ENCODE measurements around the gene PHF2.

The PHF2 gene

GRCh38 chr9:93644397-93645088 is 68.2 kb downstream of the PHF2 start:
- no peak overlapping the region for H3K4me3 ChIP-seq (ENCODE audit: low read depth, low read length)
- TF ChIP-seq, protein P1, sequence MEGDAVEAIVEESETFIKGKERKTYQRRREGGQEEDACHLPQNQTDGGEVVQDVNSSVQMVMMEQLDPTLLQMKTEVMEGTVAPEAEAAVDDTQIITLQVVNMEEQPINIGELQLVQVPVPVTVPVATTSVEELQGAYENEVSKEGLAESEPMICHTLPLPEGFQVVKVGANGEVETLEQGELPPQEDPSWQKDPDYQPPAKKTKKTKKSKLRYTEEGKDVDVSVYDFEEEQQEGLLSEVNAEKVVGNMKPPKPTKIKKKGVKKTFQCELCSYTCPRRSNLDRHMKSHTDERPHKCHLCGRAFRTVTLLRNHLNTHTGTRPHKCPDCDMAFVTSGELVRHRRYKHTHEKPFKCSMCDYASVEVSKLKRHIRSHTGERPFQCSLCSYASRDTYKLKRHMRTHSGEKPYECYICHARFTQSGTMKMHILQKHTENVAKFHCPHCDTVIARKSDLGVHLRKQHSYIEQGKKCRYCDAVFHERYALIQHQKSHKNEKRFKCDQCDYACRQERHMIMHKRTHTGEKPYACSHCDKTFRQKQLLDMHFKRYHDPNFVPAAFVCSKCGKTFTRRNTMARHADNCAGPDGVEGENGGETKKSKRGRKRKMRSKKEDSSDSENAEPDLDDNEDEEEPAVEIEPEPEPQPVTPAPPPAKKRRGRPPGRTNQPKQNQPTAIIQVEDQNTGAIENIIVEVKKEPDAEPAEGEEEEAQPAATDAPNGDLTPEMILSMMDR (IDR thresholded peaks at IDR 0.05; ENCODE audit: low read depth, low read length, missing control alignments) = no peak
- DNase-seq (ENCODE audit: low read depth) = no peak

DNA sequence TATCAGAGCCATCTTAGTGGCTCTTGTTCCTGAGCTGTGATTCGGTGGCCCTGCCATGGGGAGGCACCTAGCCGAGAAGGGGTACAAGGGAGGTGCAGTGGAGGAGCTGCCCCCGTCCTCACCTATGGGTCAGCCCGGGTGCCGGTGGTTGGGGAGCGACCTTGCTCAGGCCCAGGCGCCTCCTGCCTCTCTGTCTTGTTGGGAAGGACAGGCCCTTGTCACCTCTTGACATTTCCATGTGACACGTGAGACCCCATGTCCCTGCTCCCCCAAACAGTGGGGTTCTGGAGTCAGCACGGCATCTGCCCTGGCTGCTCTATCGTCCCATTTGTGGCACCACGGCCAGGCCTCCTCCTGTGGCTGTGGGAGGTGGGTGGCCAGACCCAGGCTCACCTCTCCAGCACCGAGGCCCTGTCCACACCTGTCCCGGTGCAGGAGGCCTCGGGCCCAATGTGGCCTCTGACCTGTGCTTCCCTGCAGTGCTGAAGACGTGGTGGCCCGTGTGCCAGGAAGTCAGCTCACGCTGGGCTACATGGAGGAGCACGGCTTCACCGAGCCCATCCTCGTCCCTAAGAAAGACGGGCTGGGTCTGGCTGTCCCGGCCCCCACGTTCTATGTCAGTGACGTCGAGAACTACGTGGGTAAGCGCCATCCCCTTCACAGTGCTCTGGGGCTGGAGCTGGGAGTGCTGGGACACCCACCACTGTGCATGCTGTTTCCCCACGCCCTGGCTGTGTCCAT is 68.9 kb downstream of the PHF2 start:
- TF ChIP-seq, protein P1 (IDR thresholded peaks at IDR 0.05; ENCODE audit: low read depth, low read length, missing control alignments) = no peak
- DNase-seq (ENCODE audit: low read depth) = no peak

DNA sequence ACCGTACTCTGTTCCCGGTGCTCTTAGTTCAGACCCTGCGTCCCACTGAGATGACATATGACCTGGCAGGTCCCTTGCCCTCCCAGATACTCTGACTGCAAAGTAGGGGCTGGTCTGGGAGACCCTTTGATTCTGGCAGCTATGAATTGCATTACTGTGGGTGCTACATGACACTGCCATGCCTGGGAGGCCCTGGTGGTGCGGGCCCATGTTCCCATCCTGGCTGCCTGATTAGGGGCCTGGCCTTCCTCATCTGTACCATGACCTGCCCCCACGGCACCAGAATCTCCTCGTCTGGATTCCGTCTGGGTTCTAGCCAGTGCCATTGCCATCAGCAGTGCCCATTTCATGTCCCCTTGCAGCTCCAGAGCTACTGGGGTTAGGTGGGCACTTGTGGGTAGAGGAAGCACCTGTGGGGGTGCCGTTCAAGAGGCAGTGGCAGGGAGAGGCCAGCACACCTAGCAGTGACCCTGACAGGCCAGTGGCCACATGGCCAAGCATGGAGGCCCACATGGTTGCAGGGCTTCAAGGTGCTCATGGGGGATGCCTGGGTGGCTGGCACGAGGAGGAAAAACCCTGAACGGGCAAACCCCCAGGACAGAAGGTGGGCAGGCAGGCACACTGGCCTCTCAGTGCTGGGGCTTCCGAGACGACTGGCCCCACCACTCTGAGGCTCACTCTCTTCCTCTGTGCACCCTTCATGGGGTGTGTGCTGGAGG is 69.7 kb downstream of the PHF2 start:
- no peak for DNase-seq (ENCODE audit: low read depth)
- TF ChIP-seq, protein P1 (IDR thresholded peaks at IDR 0.05; ENCODE audit: low read depth, low read length, missing control alignments) = no peak
- H3K4me3 ChIP-seq (ENCODE audit: low read depth, low read length) = no peak overlapping the region

More for the DNA sequence above, 68.9 kb downstream of the PHF2 start:
- H3K4me3 ChIP-seq (ENCODE audit: low read depth, low read length) = no peak overlapping the region

GRCh38 chr9:93646640-93647178 is 70.3 kb downstream of the PHF2 start:
- H3K4me3 ChIP-seq (ENCODE audit: low read depth, low read length) = no peak overlapping the region
- TF ChIP-seq, protein P1 (IDR thresholded peaks at IDR 0.05; ENCODE audit: low read depth, low read length, missing control alignments) = no peak
- no peak for DNase-seq (ENCODE audit: low read depth)

GRCh38 chr9:93648181-93648580 is 71.8 kb downstream of the PHF2 start:
- TF ChIP-seq, protein P1 (IDR thresholded peaks at IDR 0.05; ENCODE audit: low read depth, low read length, missing control alignments) = no peak
- H3K4me3 ChIP-seq (ENCODE audit: low read depth, low read length) = no peak overlapping the region
- DNase-seq (ENCODE audit: low read depth) = no peak

DNA sequence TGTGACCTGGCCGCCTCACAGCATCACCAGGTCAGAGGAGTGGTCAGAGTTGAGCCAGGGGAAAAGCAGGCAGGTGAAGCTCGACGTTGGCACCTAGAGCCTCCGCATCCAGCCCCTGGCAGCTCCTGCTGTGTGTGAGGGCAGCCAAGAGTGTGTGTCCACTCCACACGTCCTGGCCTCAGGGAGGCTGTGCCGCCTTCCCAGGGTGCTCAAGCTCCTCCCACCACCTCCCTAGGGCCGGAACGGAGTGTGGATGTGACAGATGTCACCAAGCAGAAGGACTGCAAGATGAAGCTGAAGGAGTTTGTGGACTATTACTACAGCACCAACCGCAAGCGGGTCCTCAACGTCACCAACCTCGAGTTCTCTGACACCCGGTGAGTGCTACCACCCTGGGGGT is 72.5 kb downstream of the PHF2 start:
- TF ChIP-seq, protein P1 (IDR thresholded peaks at IDR 0.05; ENCODE audit: low read depth, low read length, missing control alignments) = no peak
- no peak overlapping the region for H3K4me3 ChIP-seq (ENCODE audit: low read depth, low read length)
- no peak for DNase-seq (ENCODE audit: low read depth)

Data from GM12864 (cell line).